ENCODE measurements around the gene RAPGEF5.

RAPGEF5 gene

GRCh38 chr7:22208799-22209198, 148.2 kb downstream of the RAPGEF5 start:
- no peak for TF ChIP-seq CTCF (conservative IDR thresholded peaks at IDR 0.05; ENCODE audit: control insufficient read depth, insufficient read depth, low read depth, low read length)
- DNase-seq (ENCODE audit: low read depth), result no peak
- no peak overlapping the region for H3K4me3 ChIP-seq (ENCODE audit: control insufficient read depth, low read depth, low read length)

- no peak overlapping the region for H3K4me3 ChIP-seq (ENCODE audit: control insufficient read depth, low read depth, low read length)
- DNase-seq (ENCODE audit: low read depth), result no peak
- TF ChIP-seq CTCF (conservative IDR thresholded peaks at IDR 0.05; ENCODE audit: control insufficient read depth, insufficient read depth, low read depth, low read length), result no peak
These were observed 149.2 kb downstream of the RAPGEF5 start for GRCh38 chr7:22207724-22208225.

- TF ChIP-seq CTCF (conservative IDR thresholded peaks at IDR 0.05; ENCODE audit: control insufficient read depth, insufficient read depth, low read depth, low read length), result no peak
- DNase-seq (ENCODE audit: low read depth), result no peak
- H3K4me3 ChIP-seq (ENCODE audit: control insufficient read depth, low read depth, low read length), result no peak overlapping the region
These were observed 151.3 kb downstream of the RAPGEF5 start for GRCh38 chr7:22205631-22206030.

- no peak for TF ChIP-seq CTCF (conservative IDR thresholded peaks at IDR 0.05; ENCODE audit: control insufficient read depth, insufficient read depth, low read depth, low read length)
- no peak for DNase-seq (ENCODE audit: low read depth)
- no peak overlapping the region for H3K4me3 ChIP-seq (ENCODE audit: control insufficient read depth, low read depth, low read length)
These were observed 152.6 kb downstream of the RAPGEF5 start for GRCh38 chr7:22204312-22204711.

GRCh38 chr7:22202141-22202540, 154.8 kb downstream of the RAPGEF5 start:
- DNase-seq (ENCODE audit: low read depth), result no peak
- no peak overlapping the region for H3K4me3 ChIP-seq (ENCODE audit: control insufficient read depth, low read depth, low read length)
- no peak for TF ChIP-seq CTCF (conservative IDR thresholded peaks at IDR 0.05; ENCODE audit: control insufficient read depth, insufficient read depth, low read depth, low read length)

GRCh38 chr7:22201186-22201880, 155.6 kb downstream of the RAPGEF5 start:
- no peak for DNase-seq (ENCODE audit: low read depth)
- no peak overlapping the region for H3K4me3 ChIP-seq (ENCODE audit: control insufficient read depth, low read depth, low read length)
- no peak for TF ChIP-seq CTCF (conservative IDR thresholded peaks at IDR 0.05; ENCODE audit: control insufficient read depth, insufficient read depth, low read depth, low read length)
